SU-DHL-6 (cell line): ENCODE data around the gene AQP1.

Experiments
- H2AFZ ChIP-seq: fragments of 200-600 bp; sonication (generic); 2 replicates; pipeline ENCODE4 v1.6.1; 2014; ENCODE audit warnings: low read depth, mild to moderate bottlenecking, moderate library complexity, mixed read lengths, antibody characterized with exemption, low read length; ENCODE audit not compliant: severe bottlenecking
- H3F3A ChIP-seq: fragments of 200-600 bp; shearing (Covaris generic); 2 replicates; pipeline ENCODE4 v1.6.0; 2016; ENCODE audit warnings: antibody characterized with exemption, mild to moderate bottlenecking; ENCODE audit not compliant: insufficient read depth
- H3K27ac ChIP-seq: fragments of 200-600 bp; sonication (generic); 2 replicates; pipeline ENCODE4 v1.5.1; 2016; ENCODE audit warnings: low read depth, mild to moderate bottlenecking, low read length, moderate library complexity, mixed read lengths
- H3K27me3 ChIP-seq: fragments of 200-600 bp; sonication (generic), shearing (Covaris generic); 2 replicates; pipeline ENCODE4 v1.6.0; 2014; ENCODE audit warnings: mild to moderate bottlenecking, low read length
- H3K36me3 ChIP-seq: fragments of 200-600 bp; sonication (generic); 2 replicates; pipeline ENCODE4 v1.6.1; 2014; ENCODE audit warnings: mild to moderate bottlenecking, low read length, mixed read lengths
- H3K4me2 ChIP-seq: fragments of 300-600, 200-600 bp; shearing (Covaris generic), sonication (generic); 2 replicates; pipeline ENCODE4 v1.6.0; 2014; ENCODE audit warnings: low read length, low read depth, mild to moderate bottlenecking; ENCODE audit not compliant: poor library complexity, severe bottlenecking
- H3K4me3 ChIP-seq: fragments of 200-600 bp; sonication (generic); 2 replicates; pipeline ENCODE4 v1.5.1; 2014; ENCODE audit warnings: antibody characterized with exemption, low read length, mild to moderate bottlenecking, mixed read lengths; ENCODE audit not compliant: insufficient read depth, poor library complexity, severe bottlenecking
- H3K79me2 ChIP-seq: fragments of 200-600 bp; sonication (generic); 2 replicates; pipeline ENCODE4 v1.6.1; 2014; ENCODE audit warnings: mild to moderate bottlenecking, low read length, moderate library complexity; ENCODE audit not compliant: insufficient read depth
- H3K9ac ChIP-seq: fragments of 200-600 bp; sonication (generic); 2 replicates; pipeline ENCODE4 v1.7.0; 2014; ENCODE audit warnings: mild to moderate bottlenecking, low read length
- H3K9me2 ChIP-seq: fragments of 200-600 bp; sonication (generic); replicated peaks from 2 replicates; pipeline ENCODE4 v1.6.1; 2014; ENCODE audit warnings: low read length; ENCODE audit not compliant: insufficient read depth
- H3K9me3 ChIP-seq: fragments of 200-600 bp; sonication (generic); 2 replicates; pipeline ENCODE4 v1.6.1; 2014; ENCODE audit warnings: low read length, mixed read lengths; ENCODE audit not compliant: insufficient read depth
- H4K20me1 ChIP-seq: fragments of 200-600 bp; sonication (generic); 2 replicates; pipeline ENCODE4 v1.6.1; 2014; ENCODE audit warnings: low read depth, mild to moderate bottlenecking, antibody characterized with exemption, low read length, moderate library complexity, mixed read lengths
- CTCF ChIP-seq: fragments of 200-600 bp; sonication (generic); IDR thresholded peaks from one replicate; pipeline ENCODE4 v1.5.1; 2017; ENCODE audit warnings: antibody characterized with exemption, mild to moderate bottlenecking, low read length, moderate library complexity; ENCODE audit not compliant: insufficient read depth, poor library complexity, severe bottlenecking
- EZH2phosphoT487 ChIP-seq: fragments of 200-600 bp; sonication (generic), shearing (Covaris generic); conservative IDR thresholded peaks from 2 replicates; pipeline ENCODE4 v1.6.1; 2018; ENCODE audit warnings: mild to moderate bottlenecking, antibody characterized with exemption, low read length, moderate library complexity, mixed read lengths

The AQP1 gene

GRCh38 chr7:30932562-30932961, 20.9 kb downstream of the AQP1 start:
- no peaks in the 10 kb centered on the region for H3F3A ChIP-seq
- H3K36me3 ChIP-seq = no peaks in the 10 kb centered on the region
- H3K79me2 ChIP-seq = no peaks in the 10 kb centered on the region
- H3K4me3 ChIP-seq = no peak overlapping the region
- no peak overlapping the region for H3K27ac ChIP-seq
- H3K9ac ChIP-seq = no peak overlapping the region
- H2AFZ ChIP-seq = no peak overlapping the region
- no peak overlapping the region for H3K4me2 ChIP-seq
- H4K20me1 ChIP-seq = no peaks in the 10 kb centered on the region
- H3K27me3 ChIP-seq = no peaks in the 10 kb centered on the region; the same call in 1 of the 2 replicates
- no peaks in the 10 kb centered on the region for H3K9me3 ChIP-seq
- TF ChIP-seq EZH2phosphoT487 (no peak), CTCF (no peak)
- no peaks in the 10 kb centered on the region for H3K9me2 ChIP-seq

GRCh38 chr7:30933124-30933974, 21.7 kb downstream of the AQP1 start:
- Histone ChIP-seq H3K27me3 (no peaks in the 10 kb centered on the region; the same call in 1 of the 2 replicates), H4K20me1 (no peaks in the 10 kb centered on the region), H3F3A (no peaks in the 10 kb centered on the region), H3K4me3 (no peak overlapping the region), H3K9me2 (no peaks in the 10 kb centered on the region), H2AFZ (no peak overlapping the region), H3K4me2 (no peak overlapping the region), H3K9me3 (no peaks in the 10 kb centered on the region), H3K27ac (no peak overlapping the region), H3K9ac (no peak overlapping the region), H3K79me2 (no peaks in the 10 kb centered on the region), H3K36me3 (no peaks in the 10 kb centered on the region)
- TF ChIP-seq CTCF (no peak), EZH2phosphoT487 (no peak)

GRCh38 chr7:30934225-30934624, 22.6 kb downstream of the AQP1 start:
- no peak overlapping the region for H3K4me2 ChIP-seq
- no peaks in the 10 kb centered on the region for H3K79me2 ChIP-seq

More at GRCh38 chr7:30934225-30934624, 22.6 kb downstream of the AQP1 start:
- Histone ChIP-seq H3F3A (no peaks in the 10 kb centered on the region), H3K4me3 (no peak overlapping the region), H3K9me3 (no peaks in the 10 kb centered on the region), H2AFZ (no peak overlapping the region), H4K20me1 (no peaks in the 10 kb centered on the region), H3K9me2 (no peaks in the 10 kb centered on the region), H3K36me3 (no peaks in the 10 kb centered on the region), H3K9ac (no peak overlapping the region), H3K27ac (no peak overlapping the region), H3K27me3 (no peaks in the 10 kb centered on the region; the same call in 1 of the 2 replicates)
- TF ChIP-seq EZH2phosphoT487 (no peak), CTCF (no peak)
